ENCODE measurements around the gene RRAS2.

RRAS2 gene

DNA sequence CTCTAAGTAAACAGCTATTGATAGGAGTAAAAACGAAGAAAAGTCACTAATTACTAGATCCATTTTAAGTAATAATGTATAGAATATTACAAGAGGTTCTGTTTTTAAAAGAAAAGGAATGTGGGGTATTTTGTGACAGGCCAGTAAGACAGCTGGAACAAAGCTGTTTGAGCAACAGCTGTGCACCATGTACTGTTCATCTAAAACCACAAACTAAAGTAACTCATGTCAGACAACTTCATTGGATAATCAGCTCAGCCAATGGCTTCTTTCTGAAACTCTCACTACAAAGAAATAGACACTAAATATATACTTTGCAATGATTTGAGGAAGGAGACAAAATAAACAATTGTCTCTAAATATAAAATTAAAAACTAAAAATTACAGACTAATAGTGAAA, 16.1 kb downstream of the RRAS2 start:
- H3K9ac ChIP-seq: no peak overlapping the region
- H3K27me3 ChIP-seq (ENCODE audit: control insufficient read depth, insufficient read depth, low read length): no peaks in the 10 kb centered on the region
- no peaks in the 10 kb centered on the region for H3K36me3 ChIP-seq (ENCODE audit: control insufficient read depth, insufficient read depth, low read length)
- H3K9me3 ChIP-seq (ENCODE audit: control insufficient read depth, low read length): no peaks in the 10 kb centered on the region
- peaks cover 13% of the 10 kb centered on the region for H3K79me2 ChIP-seq
- H3K27ac ChIP-seq: no peak overlapping the region
- no peak overlapping the region for H2AFZ ChIP-seq
- no peak overlapping the region for H3K4me3 ChIP-seq (ENCODE audit: low read depth, low read length)
- TF ChIP-seq CTCF (IDR thresholded peaks at IDR 0.05): no peak
- no peaks in the 10 kb centered on the region for H3K4me1 ChIP-seq
- no peak overlapping the region for H3K4me2 ChIP-seq (ENCODE audit: low read length)

DNA sequence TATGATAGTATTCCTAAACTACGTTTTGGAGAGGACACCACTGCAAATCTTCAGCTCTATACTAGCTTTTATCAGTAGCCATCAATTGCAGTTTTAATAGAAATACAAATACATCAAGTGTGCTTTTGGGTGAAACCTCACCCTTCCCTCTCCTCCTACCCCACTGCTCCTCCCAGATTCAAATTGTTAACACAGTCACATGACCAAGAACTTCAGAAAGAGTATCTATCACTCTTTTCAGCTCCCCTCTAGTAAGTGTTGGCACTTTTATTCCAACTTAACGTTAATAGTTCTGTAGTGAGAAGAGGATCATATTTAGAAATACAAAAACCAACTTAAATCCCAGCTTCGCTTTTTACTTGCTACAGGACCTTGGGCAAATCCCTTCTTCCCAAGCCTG, 17.0 kb downstream of the RRAS2 start:
- Histone ChIP-seq H3K27ac (no peak overlapping the region), H3K36me3 (ENCODE audit: control insufficient read depth, insufficient read depth, low read length) (no peaks in the 10 kb centered on the region), H3K79me2 (peaks cover 13% of the 10 kb centered on the region), H3K4me1 (no peaks in the 10 kb centered on the region), H3K4me3 (ENCODE audit: low read depth, low read length) (no peak overlapping the region), H2AFZ (no peak overlapping the region), H3K27me3 (ENCODE audit: control insufficient read depth, insufficient read depth, low read length) (no peaks in the 10 kb centered on the region), H3K4me2 (ENCODE audit: low read length) (no peak overlapping the region), H3K9me3 (ENCODE audit: control insufficient read depth, low read length) (no peaks in the 10 kb centered on the region), H3K9ac (no peak overlapping the region)
- no peak for TF ChIP-seq CTCF (IDR thresholded peaks at IDR 0.05)

DNA sequence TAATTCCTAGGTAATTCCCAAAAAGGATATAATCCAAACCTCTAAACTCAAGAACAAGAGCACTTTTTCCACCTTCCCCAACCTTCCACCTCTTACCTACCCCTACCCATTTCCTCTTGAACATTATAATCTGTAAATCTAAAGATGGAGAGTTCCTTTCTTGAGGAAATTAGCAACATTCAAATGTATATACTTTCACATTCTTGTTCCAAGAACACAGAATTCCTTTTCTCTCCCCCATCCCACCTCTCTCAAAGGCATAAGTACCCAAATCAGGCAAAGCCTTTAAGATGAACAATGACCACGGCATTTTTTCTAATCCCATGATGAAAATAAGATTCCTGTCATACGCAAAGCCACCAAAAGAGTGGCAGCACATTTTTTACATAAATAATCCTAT, 18.3 kb downstream of the RRAS2 start:
- Histone ChIP-seq H3K4me1 (no peaks in the 10 kb centered on the region), H3K4me3 (ENCODE audit: low read depth, low read length) (no peak overlapping the region), H3K9ac (no peak overlapping the region), H3K79me2 (peaks cover 10% of the 10 kb centered on the region), H3K27me3 (ENCODE audit: control insufficient read depth, insufficient read depth, low read length) (no peaks in the 10 kb centered on the region), H3K36me3 (ENCODE audit: control insufficient read depth, insufficient read depth, low read length) (no peaks in the 10 kb centered on the region), H3K9me3 (ENCODE audit: control insufficient read depth, low read length) (no peaks in the 10 kb centered on the region), H3K27ac (no peak overlapping the region), H2AFZ (no peak overlapping the region), H3K4me2 (ENCODE audit: low read length) (no peak overlapping the region)
- TF ChIP-seq CTCF (IDR thresholded peaks at IDR 0.05): no peak

GRCh38 chr11:14339356-14339755, 19.6 kb downstream of the RRAS2 start:
- H3K36me3 ChIP-seq (ENCODE audit: control insufficient read depth, insufficient read depth, low read length): no peaks in the 10 kb centered on the region
- no peak overlapping the region for H2AFZ ChIP-seq
- no peak overlapping the region for H3K4me2 ChIP-seq (ENCODE audit: low read length)
- no peak for TF ChIP-seq CTCF (IDR thresholded peaks at IDR 0.05)
- H3K9ac ChIP-seq: no peak overlapping the region
- H3K9me3 ChIP-seq (ENCODE audit: control insufficient read depth, low read length): no peaks in the 10 kb centered on the region
- no peak overlapping the region for H3K4me3 ChIP-seq (ENCODE audit: low read depth, low read length)
- H3K4me1 ChIP-seq: no peaks in the 10 kb centered on the region
- peaks cover 8% of the 10 kb centered on the region for H3K79me2 ChIP-seq
- H3K27me3 ChIP-seq (ENCODE audit: control insufficient read depth, insufficient read depth, low read length): no peaks in the 10 kb centered on the region
- no peak overlapping the region for H3K27ac ChIP-seq

Data from parathyroid adenoma (tissue), 2 donors.